H1 (cell line): Measurements from ENCODE around the gene AGPS. TPM values are rescaled to one million over a fixed set of nuclear protein-coding genes. Genes with fewer than 3 reads are reported as not detected.

Experiments used
- CHD1 ChIP-seq: IDR thresholded peaks from 2 replicates; pipeline ENCODE4 v1.6.1; 2012; ENCODE audit warnings: low read depth, low read length, improper control_type of control experiment
- EP300 ChIP-seq, 2 experiments: IDR thresholded peaks; 1 replicate in 1 of 2; 2 replicates in 1 of 2; pipeline ENCODE4 v1.6.1; 2011 to 2012; ENCODE audit warnings: low read depth in 2 of 2, low read length in 2 of 2, mild to moderate bottlenecking in 2 of 2, borderline replicate concordance in 1 of 2, inconsistent platforms in 1 of 2, moderate library complexity in 1 of 2
- HDAC2 ChIP-seq, 2 experiments: fragments of 300-600 bp in 1 of 2; sonication (generic) in 1 of 2; IDR thresholded peaks; 2 replicates each; pipeline ENCODE4 v1.6.1; 2011 to 2012; ENCODE audit warnings: low read depth in 2 of 2, low read length in 2 of 2, mild to moderate bottlenecking in 2 of 2, moderate library complexity in 2 of 2, borderline replicate concordance in 1 of 2, inconsistent platforms in 1 of 2
- SIN3A ChIP-seq, 2 experiments: IDR thresholded peaks in 1 of 2; conservative IDR thresholded peaks in 1 of 2; 2 replicates each; pipeline ENCODE4 v1.6.1; 2011 to 2012; ENCODE audit warnings: low read length in 2 of 2, improper control_type of control experiment in 1 of 2, low read depth in 1 of 2, mild to moderate bottlenecking in 1 of 2
- TAF7 ChIP-seq: optimal IDR thresholded peaks from 2 replicates; pipeline ENCODE3; 2011; ENCODE audit warnings: low read depth, mild to moderate bottlenecking, inconsistent platforms, low read length, moderate library complexity, borderline replicate concordance
- polyA plus RNA-seq, 7 experiments: library from polyadenylated mRNA; depleted of rRNA in 3 of 7; stranded (reverse) in 5 of 7; unstranded in 2 of 7; fragments of >200 nt in 5 of 7; fragments of 200-250 nt in 2 of 7; gene quantifications; 1 replicate in 5 of 7; 2 replicates in 1 of 7; 4 replicates in 1 of 7; pipeline versions ENCODE4 v1.2.1 to v1.2.3, GENCODE V29; 2011 to 2013; ENCODE audit warnings: missing spikeins in 2 of 7, mixed read lengths in 2 of 7
- total RNA-seq: library from RNA; stranded (reverse); fragmentation: NEBNext Ultra II Directional; extraction: Animal tissue kit (Norgen Biotek cat#: 25700); gene quantifications from 2 replicates; pipeline ENCODE4 v1.2.1, GENCODE V29; 2021

Gene AGPS
- total and polyA plus RNA-seq, 2 of the 8 experiments (the other 6 are each of a cell fraction or from before 2014, with no cell fraction given): 7.3 to 57.8 TPM

DNA sequence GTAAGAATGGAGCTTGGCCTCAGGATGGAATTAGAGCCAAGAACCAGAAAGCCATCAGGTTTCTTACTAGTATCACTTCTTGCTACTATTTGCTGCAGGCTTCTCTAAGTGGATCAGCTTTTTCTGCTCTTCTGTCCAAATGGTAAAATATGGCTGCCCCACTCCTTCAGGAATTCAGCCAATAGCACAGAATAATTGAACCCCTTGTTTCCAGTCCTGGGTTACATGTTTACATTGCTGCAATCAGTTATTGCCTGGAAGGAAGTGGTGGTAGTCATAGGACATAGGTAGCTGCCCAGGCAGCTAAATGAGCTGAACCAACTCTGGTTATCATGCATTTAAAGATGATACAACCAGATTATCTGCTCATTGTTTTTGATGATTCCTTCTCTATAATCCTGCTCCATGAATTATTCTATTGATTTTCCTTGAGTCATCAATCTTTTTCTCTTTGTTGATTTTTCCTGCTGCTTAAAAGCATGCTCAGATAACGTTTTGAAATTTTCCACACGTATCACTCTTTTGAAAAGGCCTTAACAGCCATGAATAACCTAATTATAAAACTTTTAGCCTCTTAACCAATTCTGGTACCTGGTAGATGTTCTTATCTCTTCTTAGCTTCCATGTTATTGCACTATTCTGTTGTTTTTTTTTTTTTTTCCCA is 12.6 kb downstream of the AGPS start (continued):
- no peak for TF ChIP-seq SIN3A (conservative IDR thresholded peaks at IDR 0.05 in 1 of 2, IDR thresholded peaks at IDR 0.05 in 1 of 2; ENCODE audit: low read depth in 1 of 2, low read length in 2 of 2)
- no peak for TF ChIP-seq TAF7
- no peak for TF ChIP-seq HDAC2 (IDR thresholded peaks at IDR 0.05; ENCODE audit: borderline replicate concordance in 1 of 2, low read depth in 2 of 2, low read length in 2 of 2)
- no peak for TF ChIP-seq CHD1
- no peak for TF ChIP-seq EP300 (IDR thresholded peaks at IDR 0.05; ENCODE audit: borderline replicate concordance in 1 of 2, low read depth in 2 of 2, low read length in 2 of 2)
- TF ChIP-seq, all 59 proteins: peak for 0
